K562 (cell line): ENCODE results near the gene HINT3. TPM values are rescaled to one million over a fixed set of nuclear protein-coding genes. Genes with fewer than 3 reads are reported as not detected.

Source experiments
- CBFA2T3 ChIP-seq: fragments of 450-650 bp; IDR thresholded peaks from 2 replicates; pipeline ENCODE4 v1.6.1; 2017
- CBX5 ChIP-seq: IDR thresholded peaks from 2 replicates; pipeline ENCODE4 v1.6.1; 2014; ENCODE audit warnings: low read depth, borderline replicate concordance
- CEBPG ChIP-seq, 3 experiments: fragments of 200-800 bp in 1 of 3; sonication (Bioruptor generic) in 1 of 3; sonication (generic) in 1 of 3; formaldehyde crosslinking in 1 of 3; IDR thresholded peaks in 2 of 3; conservative IDR thresholded peaks in 1 of 3; 2 replicates each; pipeline versions ENCODE4 v1.6.1 to v1.8.0; 2016 to 2022; ENCODE audit warnings: missing compliant biosample characterization in 2 of 3, missing genetic modification characterization in 2 of 3, mild to moderate bottlenecking in 1 of 3, missing genetic modification reagents in 1 of 3
- CSDE1 ChIP-seq, 2 experiments: fragments of 450-650 bp; IDR thresholded peaks; 2 replicates each; pipeline ENCODE4 v1.6.1; 2016; ENCODE audit warnings: mild to moderate bottlenecking in 1 of 2
- E2F1 ChIP-seq: sonication (generic); formaldehyde crosslinking; IDR thresholded peaks from 2 replicates; pipeline ENCODE4 v1.8.1; 2023; ENCODE audit warnings: mild to moderate bottlenecking, missing genetic modification reagents, moderate library complexity
- ETV1 ChIP-seq: fragments of 450-650 bp; conservative IDR thresholded peaks from 2 replicates; pipeline ENCODE4 v1.6.1; 2016; ENCODE audit warnings: missing genetic modification characterization, control low read depth, low read depth, missing compliant biosample characterization
- FIP1L1 ChIP-seq: fragments of 200-400 bp; formaldehyde crosslinking; IDR thresholded peaks from 2 replicates; pipeline ENCODE4 v1.6.1; 2018; ENCODE audit warnings: mild to moderate bottlenecking, low read depth, low read length; ENCODE audit not compliant: poor library complexity, severe bottlenecking
- FOXA3 ChIP-seq, 2 experiments: fragments of 450-650 bp in 1 of 2; sonication (generic) in 1 of 2; formaldehyde crosslinking; IDR thresholded peaks in 1 of 2; conservative IDR thresholded peaks in 1 of 2; 2 replicates each; pipeline versions ENCODE4 v1.4.0 to v1.8.0; 2020 to 2022; ENCODE audit warnings: mild to moderate bottlenecking in 2 of 2, missing genetic modification reagents in 1 of 2
- GTF2A2 ChIP-seq: IDR thresholded peaks from 2 replicates; pipeline ENCODE4 v1.6.1; 2016; ENCODE audit warnings: mild to moderate bottlenecking, missing genetic modification characterization, missing compliant biosample characterization
- MBD2 ChIP-seq: sonication (generic); IDR thresholded peaks from 2 replicates; pipeline ENCODE4 v1.6.1; 2016; ENCODE audit warnings: low read depth, borderline replicate concordance
- MCM7 ChIP-seq, 2 experiments: fragments of 450-650 bp; IDR thresholded peaks; 2 replicates each; pipeline ENCODE4 v1.6.1; 2016 to 2018
- MTA1 ChIP-seq: fragments of 450-650 bp; IDR thresholded peaks from 2 replicates; pipeline ENCODE4 v1.6.1; 2017; ENCODE audit warnings: borderline replicate concordance
- NR2C2 ChIP-seq, 2 experiments: fragments of 200-800 bp in 1 of 2; sonication (Bioruptor generic) in 1 of 2; sonication (generic) in 1 of 2; formaldehyde crosslinking in 1 of 2; IDR thresholded peaks; 2 replicates each; pipeline versions ENCODE4 v1.6.1 to v1.8.0; 2016 to 2022; ENCODE audit warnings: mild to moderate bottlenecking in 1 of 2, missing compliant biosample characterization in 1 of 2, missing genetic modification characterization in 1 of 2, missing genetic modification reagents in 1 of 2
- RHOXF2B ChIP-seq: fragments of 250-450 bp; sonication (Bioruptor Pico); conservative IDR thresholded peaks from 2 replicates; pipeline ENCODE4 v1.5.1; 2021
- SFPQ ChIP-seq: fragments of 200-400 bp; formaldehyde crosslinking; IDR thresholded peaks from 2 replicates; pipeline ENCODE4 v1.6.1; 2017; ENCODE audit warnings: mild to moderate bottlenecking, low read depth, low read length, moderate library complexity
- SPI1 ChIP-seq: IDR thresholded peaks from 2 replicates; pipeline ENCODE4 v1.6.1; 2011; ENCODE audit warnings: low read depth, low read length, control low read depth, borderline replicate concordance
- TAF7 ChIP-seq: fragments of 450-650 bp; IDR thresholded peaks from 2 replicates; pipeline ENCODE4 v1.6.1; 2016; ENCODE audit warnings: missing genetic modification characterization, missing compliant biosample characterization
- THRA ChIP-seq: fragments of 450-650 bp; IDR thresholded peaks from 2 replicates; pipeline ENCODE4 v1.6.1; 2017; ENCODE audit warnings: mild to moderate bottlenecking, moderate library complexity
- XRCC4 ChIP-seq: IDR thresholded peaks from one replicate; pipeline ENCODE4 v1.6.1; 2011; ENCODE audit not compliant: insufficient read depth, insufficient read length; ENCODE audit errors: extremely low read depth
- ZBTB8A ChIP-seq: fragments of 450-650 bp; IDR thresholded peaks from 2 replicates; pipeline ENCODE4 v1.6.1; 2018; ENCODE audit warnings: mild to moderate bottlenecking, moderate library complexity; ENCODE audit not compliant: partially characterized antibody
- ZFPM2 ChIP-seq: fragments of 250-450 bp; sonication (Bioruptor Pico); IDR thresholded peaks from 2 replicates; pipeline ENCODE4 v1.5.1; 2022; ENCODE audit warnings: mild to moderate bottlenecking
- ZNF212 ChIP-seq: fragments of 450-650 bp; formaldehyde crosslinking; IDR thresholded peaks from 2 replicates; pipeline ENCODE4 v1.4.0; 2020; ENCODE audit warnings: mild to moderate bottlenecking
- ZNF280A ChIP-seq: fragments of 450-650 bp; IDR thresholded peaks from 2 replicates; pipeline ENCODE4 v1.6.1; 2018; ENCODE audit warnings: mild to moderate bottlenecking, low read depth; ENCODE audit not compliant: partially characterized antibody
- ZZZ3 ChIP-seq: fragments of 450-650 bp; IDR thresholded peaks from 2 replicates; pipeline ENCODE4 v1.6.1; 2016; ENCODE audit warnings: antibody characterized with exemption, mild to moderate bottlenecking, moderate library complexity
- polyA plus RNA-seq, 8 experiments: library from polyadenylated mRNA; depleted of rRNA in 4 of 8; stranded (reverse) in 5 of 8; unstranded in 3 of 8; fragments of >200 nt; fragmentation: Nextera tagmentation in 2 of 8; fragmentation: Illumina TruSeq in 1 of 8; extraction: Ambion mirVana in 2 of 8; extraction: Trizol in 1 of 8; gene quantifications; 2 replicates each; pipeline versions ENCODE4 v1.2.1 to v1.2.3, GENCODE V29; 2011 to 2014; ENCODE audit warnings: inconsistent platforms in 1 of 8, missing spikeins in 1 of 8
- total RNA-seq, 7 experiments: library from RNA; depleted of rRNA in 6 of 7; stranded (reverse); fragments of >200 nt in 6 of 7; fragmentation: Illumina TruSeq in 2 of 7; extraction: Trizol in 2 of 7; gene quantifications; 2 replicates each; pipeline versions ENCODE4 v1.2.1 to v1.2.3, GENCODE V29; 2011 to 2021; ENCODE audit warnings: low replicate concordance in 1 of 7

HINT3 gene
- total and polyA plus RNA-seq, 9 of the 15 experiments (the other 6 are each of a cell fraction or from before 2014, with no cell fraction given), result 1.4 to 16.6 (median 10.8) TPM

- TF ChIP-seq E2F1 (CRISPR knock-in tag) (no peak), NR2C2 (CRISPR knock-in tag; IDR thresholded peaks at IDR 0.05) (no peak), NR2C2 (tag; IDR thresholded peaks at IDR 0.05) (peak; percentile 71), ETV1 (tag) (no peak), GTF2A2 (tag) (no peak), ZNF212 (CRISPR knock-in tag) (no peak), THRA (no peak), MCM7 (IDR thresholded peaks at IDR 0.05) (no peak), TAF7 (tag) (no peak), SFPQ (no peak), ZZZ3 (no peak), ZNF280A (no peak), SPI1 (peak; percentile 80), CEBPG (CRISPR knock-in tag; IDR thresholded peaks at IDR 0.05) (no peak), CEBPG (tag; conservative IDR thresholded peaks at IDR 0.05 in 1 of 2, IDR thresholded peaks at IDR 0.05 in 1 of 2) (no peak), MTA1 (0 out of 2 replicates have a peak, but pooled peaks have one; percentile 48), RHOXF2B (CRISPR knock-in tag) (no peak), MBD2 (no peak), ZBTB8A (peak; percentile 52), CBFA2T3 (no peak), FIP1L1 (no peak), FOXA3 (CRISPR knock-in tag; conservative IDR thresholded peaks at IDR 0.05 in 1 of 2, IDR thresholded peaks at IDR 0.05 in 1 of 2) (no peak), CBX5 (no peak), XRCC4 (no peak), ZFPM2 (CRISPR knock-in tag) (no peak), CSDE1 (IDR thresholded peaks at IDR 0.05) (0 out of 4 replicates have a peak, but pooled peaks of 1 of the 2 experiments have one; percentile 29)
These were observed 8.1 kb upstream of the HINT3 start (continued) for GRCh38 chr6:125948455-125948854.
